Measurements from ENCODE around the gene PDIA2.

DNA sequence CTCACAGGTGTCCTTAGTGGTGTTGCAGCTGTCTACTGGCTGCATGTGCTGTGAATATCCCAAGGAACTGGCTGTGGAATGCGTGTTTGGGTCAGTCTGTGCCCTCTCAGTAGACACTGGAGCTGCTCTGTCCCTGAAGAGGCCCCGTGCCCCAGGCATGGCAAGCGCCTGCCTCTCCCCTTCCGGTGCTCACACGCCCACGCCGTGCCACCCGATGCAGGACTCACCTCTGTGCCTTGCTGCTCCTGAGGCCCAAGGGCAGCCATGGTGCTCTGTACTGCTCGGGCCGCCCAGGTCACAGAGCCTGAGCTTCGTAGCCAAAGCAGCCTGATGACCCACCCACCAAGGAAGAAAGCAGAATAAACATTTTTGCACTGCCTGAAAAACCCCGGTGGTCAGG, 17.3 kb upstream of the PDIA2 start:
- TF ChIP-seq POLR2AphosphoS5 (IDR thresholded peaks at IDR 0.05; ENCODE audit: insufficient read depth in 1 of 2, low read depth in 1 of 2) (no peak), CTCF (IDR thresholded peaks at IDR 0.05) (no peak)

All from vagina (tissue), 2 donors.